Measurements from ENCODE around the gene GAGE12J.
"Not testable (repeated sequence)": the region's sequence is repeated elsewhere in the genome, so short reads cannot be mapped to it uniquely, and the experiment has no call there.

The GAGE12J gene

DNA sequence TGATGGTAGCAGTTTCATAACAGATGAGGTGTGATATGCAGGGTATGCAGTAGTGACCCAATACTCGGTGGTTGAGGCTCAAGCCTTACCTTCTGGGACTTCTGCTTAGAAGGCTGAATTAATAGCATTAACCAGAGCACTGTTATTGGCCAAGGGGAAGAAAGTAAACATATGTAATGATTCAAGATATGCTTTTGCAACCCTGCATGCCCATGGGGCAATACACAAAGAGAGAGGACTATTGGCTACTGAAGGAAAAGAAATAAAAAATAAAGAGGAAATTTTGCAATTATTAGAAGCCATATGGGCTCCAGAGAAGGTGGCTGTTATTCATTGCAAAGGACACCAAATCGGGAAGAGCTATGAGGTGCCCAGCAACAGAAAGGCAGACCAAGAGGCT is 9.7 kb upstream of the GAGE12J start:
- DNase-seq, result no peak

DNA sequence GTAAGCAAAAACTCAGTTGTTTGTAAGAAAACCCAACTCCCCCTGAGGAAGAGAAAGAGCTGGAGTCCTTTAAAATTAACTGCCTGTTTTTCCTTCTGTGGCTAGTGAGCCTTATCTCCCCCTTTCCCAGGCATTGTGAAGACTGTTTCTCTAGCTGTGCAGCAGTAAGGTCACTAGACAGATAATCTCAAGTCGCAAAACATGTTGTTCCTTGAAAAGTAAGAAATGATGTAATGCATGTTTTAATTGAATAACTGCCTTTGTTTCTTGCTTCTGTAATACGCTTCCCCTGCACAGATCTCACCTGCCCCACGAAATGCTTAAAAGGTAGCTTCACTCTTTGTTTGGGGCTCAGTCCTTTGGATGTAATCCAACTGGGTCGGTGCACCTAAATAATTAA is 5.8 kb upstream of the GAGE12J start:
- DNase-seq, result no peak

DNA sequence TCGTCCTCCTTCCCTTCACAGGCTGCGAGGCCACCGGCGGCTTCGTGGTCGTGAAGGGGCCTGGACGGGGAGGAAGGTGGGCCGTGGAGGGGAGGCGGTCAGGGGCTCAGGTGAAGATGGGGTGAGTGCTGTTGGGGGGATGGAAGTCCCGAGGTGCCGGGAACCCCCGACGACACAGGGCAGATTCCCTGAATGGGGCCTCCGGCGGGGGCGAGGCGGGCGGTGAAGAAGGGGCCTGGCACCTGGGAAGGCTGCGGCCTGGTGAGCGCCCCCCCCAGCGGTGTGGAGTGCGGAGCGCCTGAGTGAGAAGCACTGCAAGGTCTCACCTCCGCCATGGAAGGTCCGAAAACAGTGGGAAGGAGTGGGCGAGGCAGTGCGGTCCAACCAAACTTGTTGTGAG is 429 bp downstream of the GAGE12J start:
- not testable (repeated sequence) for DNase-seq

DNA sequence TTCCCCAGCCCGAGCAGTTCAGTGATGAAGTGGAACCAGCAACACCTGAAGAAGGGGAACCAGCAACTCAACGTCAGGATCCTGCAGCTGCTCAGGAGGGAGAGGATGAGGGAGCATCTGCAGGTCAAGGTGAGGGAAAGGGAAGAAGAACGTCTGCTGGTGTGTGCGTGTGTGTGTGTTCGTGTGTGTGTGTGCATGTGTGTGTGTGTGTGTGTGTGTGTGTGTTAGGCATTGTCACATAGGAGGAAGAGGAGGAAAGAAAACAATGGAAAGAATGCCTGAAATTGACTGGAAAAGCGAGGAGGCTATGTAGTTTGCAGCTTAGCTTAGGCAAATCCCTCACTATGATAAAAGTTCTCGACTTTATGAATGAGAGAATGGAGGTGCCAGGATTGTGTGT is 1.9 kb downstream of the GAGE12J start:
- not testable (repeated sequence) for DNase-seq

- not testable (repeated sequence) for DNase-seq
These were observed 8.6 kb downstream of the GAGE12J start for GRCh38 chrX:49330421-49330820.

- not testable (repeated sequence) for DNase-seq
These were observed 9.4 kb downstream of the GAGE12J start, which contains the start of gene GAGE13 for GRCh38 chrX:49331282-49331681. Gene GAGE13, plus strand, starts transcription at chrX:49331582. Its CDS starts 1,156 bp downstream, at chrX:49332738.

DNA sequence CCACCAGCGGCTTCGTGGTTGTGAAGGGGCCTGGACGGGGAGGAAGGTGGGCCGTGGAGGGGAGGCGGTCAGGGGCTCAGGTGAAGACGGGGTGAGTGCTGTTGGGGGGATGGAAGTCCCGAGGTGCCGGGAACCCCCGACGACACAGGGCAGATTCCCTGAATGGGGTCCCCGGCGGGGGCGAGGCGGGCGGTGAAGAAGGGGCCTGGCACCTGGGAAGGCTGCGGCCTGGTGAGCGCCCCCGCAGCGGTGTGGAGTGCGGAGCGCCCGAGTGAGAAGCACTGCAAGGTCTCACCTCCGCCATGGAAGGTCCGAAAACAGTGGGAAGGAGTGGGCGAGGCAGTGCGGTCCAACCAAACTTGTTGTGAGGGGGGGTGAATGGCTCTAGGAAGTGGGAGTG is 10.0 kb downstream of the GAGE12J start:
- not testable (repeated sequence) for DNase-seq

- DNase-seq, result not testable (repeated sequence)
These were observed 19.6 kb downstream of the GAGE12J start for GRCh38 chrX:49341449-49341848.

GRCh38 chrX:49344496-49345175 is 22.8 kb downstream of the GAGE12J start:
- not testable (repeated sequence) for DNase-seq

GRCh38 chrX:49345402-49345801 is 23.6 kb downstream of the GAGE12J start:
- not testable (repeated sequence) for DNase-seq

GRCh38 chrX:49346150-49346549 is 24.3 kb downstream of the GAGE12J start:
- not testable (repeated sequence) for DNase-seq

All from CD4-positive, alpha-beta T cell treated with Interleukin-21 for 1 hour (primary cell).